DOHH2 (cell line): Measurements from ENCODE around the gene CES3.

ENCODE experiments used
- H3F3A ChIP-seq: fragments of 200-600 bp; sonication (generic), shearing (Covaris generic); 2 replicates; pipeline ENCODE4 v1.6.0; 2016; ENCODE audit warnings: antibody characterized with exemption, mild to moderate bottlenecking; ENCODE audit not compliant: control insufficient read depth, insufficient read depth
- H3K27ac ChIP-seq: fragments of 200-600 bp; sonication (generic); 2 replicates; pipeline ENCODE4 v1.5.1; 2014; ENCODE audit warnings: low read depth, mild to moderate bottlenecking, low read length, moderate library complexity
- H3K27me3 ChIP-seq: fragments of 200-600 bp; sonication (generic); 2 replicates; pipeline ENCODE4 v1.6.1; 2014; ENCODE audit warnings: mild to moderate bottlenecking, low read length, mixed read lengths; ENCODE audit not compliant: control insufficient read depth
- H3K36me3 ChIP-seq: fragments of 200-600 bp; sonication (generic); 2 replicates; pipeline ENCODE4 v1.6.1; 2014; ENCODE audit warnings: mild to moderate bottlenecking, low read length, moderate library complexity, mixed read lengths; ENCODE audit not compliant: control insufficient read depth
- H3K4me1 ChIP-seq: fragments of 200-600 bp; sonication (generic); 2 replicates; pipeline ENCODE4 v1.6.1; 2014; ENCODE audit warnings: mild to moderate bottlenecking, low read length, mixed read lengths; ENCODE audit not compliant: control insufficient read depth
- H3K4me2 ChIP-seq: fragments of 200-600 bp; sonication (generic); 2 replicates; pipeline ENCODE4 v1.6.0; 2014; ENCODE audit warnings: mild to moderate bottlenecking, low read length, moderate library complexity
- H3K4me3 ChIP-seq: fragments of 200-600 bp; sonication (generic); 2 replicates; pipeline ENCODE4 v1.5.1; 2014; ENCODE audit warnings: mild to moderate bottlenecking, low read length, mixed read lengths
- H3K79me2 ChIP-seq: fragments of 200-600 bp; sonication (generic); 2 replicates; pipeline ENCODE4 v1.6.1; 2014; ENCODE audit warnings: mild to moderate bottlenecking, low read length, mixed read lengths; ENCODE audit not compliant: control insufficient read depth
- H3K9me2 ChIP-seq: fragments of 200-600 bp; sonication (generic); replicated peaks from 2 replicates; pipeline ENCODE4 v1.6.1; 2014; ENCODE audit warnings: mild to moderate bottlenecking, low read length, mixed read lengths; ENCODE audit not compliant: control insufficient read depth
- H3K9me3 ChIP-seq: fragments of 200-600 bp; sonication (generic); 2 replicates; pipeline ENCODE4 v1.6.1; 2014; ENCODE audit warnings: antibody characterized with exemption, low read length, mixed read lengths; ENCODE audit not compliant: control insufficient read depth, insufficient read depth
- H4K20me1 ChIP-seq: fragments of 200-600 bp; sonication (generic); 2 replicates; pipeline ENCODE4 v1.6.0; 2014; ENCODE audit warnings: low read depth, mild to moderate bottlenecking, antibody characterized with exemption, low read length, moderate library complexity; ENCODE audit not compliant: control insufficient read depth, insufficient read depth
- CTCF ChIP-seq: fragments of 200-600 bp; sonication (generic); IDR thresholded peaks from one replicate; pipeline ENCODE4 v1.5.1; 2014; ENCODE audit warnings: antibody characterized with exemption, mild to moderate bottlenecking, low read depth, low read length; ENCODE audit not compliant: poor library complexity, severe bottlenecking
- EZH2phosphoT487 ChIP-seq: fragments of 200-600 bp; sonication (generic); IDR thresholded peaks from 2 replicates; pipeline ENCODE4 v1.6.1; 2017; ENCODE audit warnings: borderline replicate concordance, mild to moderate bottlenecking, antibody characterized with exemption, low read length, moderate library complexity, mixed read lengths

CES3 gene

GRCh38 chr16:66919569-66920298 is 41.3 kb upstream of the CES3 start:
- no peak overlapping the region for H3K4me3 ChIP-seq
- TF ChIP-seq EZH2phosphoT487 (no peak), CTCF (no peak)
- H3K4me2 ChIP-seq, result no peak overlapping the region
- H3K9me2 ChIP-seq, result no peaks in the 10 kb centered on the region
- H4K20me1 ChIP-seq, result no peaks in the 10 kb centered on the region
- no peaks in the 10 kb centered on the region for H3F3A ChIP-seq
- H3K27ac ChIP-seq, result no peak overlapping the region
- peaks cover 27% of the 10 kb centered on the region for H3K27me3 ChIP-seq
- no peaks in the 10 kb centered on the region for H3K36me3 ChIP-seq
- no peaks in the 10 kb centered on the region for H3K9me3 ChIP-seq
- H3K79me2 ChIP-seq, result no peaks in the 10 kb centered on the region
- no peaks in the 10 kb centered on the region for H3K4me1 ChIP-seq

GRCh38 chr16:66920299-66920590 is 40.8 kb upstream of the CES3 start:
- Histone ChIP-seq H4K20me1 (no peaks in the 10 kb centered on the region), H3K27ac (no peak overlapping the region), H3K4me2 (no peak overlapping the region), H3K4me1 (no peaks in the 10 kb centered on the region), H3K4me3 (no peak overlapping the region), H3K9me2 (no peaks in the 10 kb centered on the region), H3K36me3 (no peaks in the 10 kb centered on the region), H3K9me3 (no peaks in the 10 kb centered on the region), H3K27me3 (peaks cover 32% of the 10 kb centered on the region), H3K79me2 (no peaks in the 10 kb centered on the region), H3F3A (no peaks in the 10 kb centered on the region)
- TF ChIP-seq EZH2phosphoT487 (no peak), CTCF (no peak)

DNA sequence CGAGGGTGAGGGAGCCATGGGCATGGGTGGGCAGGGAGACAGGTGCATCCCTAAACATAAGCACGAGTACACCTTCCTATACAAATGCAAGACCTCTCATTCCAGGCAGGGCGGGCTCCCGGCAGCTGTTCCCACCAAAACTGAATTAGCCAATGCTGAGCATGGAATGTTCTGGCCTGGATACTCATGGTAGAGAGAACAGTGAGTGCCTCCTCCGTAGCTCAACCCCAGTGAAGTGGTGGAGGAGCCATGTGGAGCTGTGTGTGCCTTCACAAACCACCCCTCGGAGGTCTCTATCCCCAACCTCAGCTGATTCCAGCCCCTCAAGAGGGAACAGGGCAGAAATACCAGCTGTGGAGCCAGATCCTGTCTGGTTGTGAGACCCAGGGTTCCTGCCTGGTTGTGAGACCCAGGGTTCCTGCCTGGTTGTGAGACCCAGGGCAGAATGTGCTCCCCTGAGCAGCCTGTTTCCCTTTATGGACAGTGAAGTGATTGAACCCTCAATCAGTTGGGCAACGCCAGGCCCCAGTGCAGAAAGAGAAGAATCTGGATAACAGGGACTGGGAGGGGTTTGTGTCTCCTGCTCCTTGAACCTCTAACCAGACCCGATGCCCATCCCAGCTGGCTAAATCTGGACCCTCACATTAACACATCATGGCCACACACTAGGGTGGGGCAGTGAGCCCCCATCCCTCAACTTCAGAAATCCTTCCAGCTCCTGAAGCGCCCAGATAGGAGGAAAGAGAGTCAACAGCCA is 40.0 kb upstream of the CES3 start:
- no peaks in the 10 kb centered on the region for H3K9me2 ChIP-seq
- H3K4me2 ChIP-seq, result no peak overlapping the region
- no peaks in the 10 kb centered on the region for H3K9me3 ChIP-seq
- no peaks in the 10 kb centered on the region for H3K79me2 ChIP-seq
- peaks cover 41% of the 10 kb centered on the region for H3K27me3 ChIP-seq
- no peaks in the 10 kb centered on the region for H3K36me3 ChIP-seq
- H3K4me1 ChIP-seq, result no peaks in the 10 kb centered on the region
- H3K4me3 ChIP-seq, result no peak overlapping the region
- TF ChIP-seq EZH2phosphoT487, result no peak
- TF ChIP-seq CTCF, result no peak
- no peak overlapping the region for H3K27ac ChIP-seq
- H3F3A ChIP-seq, result no peaks in the 10 kb centered on the region
- no peaks in the 10 kb centered on the region for H4K20me1 ChIP-seq
